OCI-LY1 (cell line): ENCODE data around the gene RNASE8.

Source experiments
- EZH2 ChIP-seq: fragments of 200-600 bp; sonication (generic), shearing (Covaris generic); IDR thresholded peaks from 2 replicates; pipeline ENCODE4 v1.8.0; 2017; ENCODE audit warnings: borderline replicate concordance, mixed run types, mild to moderate bottlenecking, antibody characterized with exemption, low read length, moderate library complexity, mixed read lengths
- TF ChIP-seq, protein P1 (sequence below): fragments of 200-600 bp; sonication (generic), shearing (Covaris generic); IDR thresholded peaks from 2 replicates; pipeline ENCODE4 v1.5.1; 2017; ENCODE audit warnings: mild to moderate bottlenecking, antibody characterized with exemption, low read length, moderate library complexity, mixed read lengths

DNA sequence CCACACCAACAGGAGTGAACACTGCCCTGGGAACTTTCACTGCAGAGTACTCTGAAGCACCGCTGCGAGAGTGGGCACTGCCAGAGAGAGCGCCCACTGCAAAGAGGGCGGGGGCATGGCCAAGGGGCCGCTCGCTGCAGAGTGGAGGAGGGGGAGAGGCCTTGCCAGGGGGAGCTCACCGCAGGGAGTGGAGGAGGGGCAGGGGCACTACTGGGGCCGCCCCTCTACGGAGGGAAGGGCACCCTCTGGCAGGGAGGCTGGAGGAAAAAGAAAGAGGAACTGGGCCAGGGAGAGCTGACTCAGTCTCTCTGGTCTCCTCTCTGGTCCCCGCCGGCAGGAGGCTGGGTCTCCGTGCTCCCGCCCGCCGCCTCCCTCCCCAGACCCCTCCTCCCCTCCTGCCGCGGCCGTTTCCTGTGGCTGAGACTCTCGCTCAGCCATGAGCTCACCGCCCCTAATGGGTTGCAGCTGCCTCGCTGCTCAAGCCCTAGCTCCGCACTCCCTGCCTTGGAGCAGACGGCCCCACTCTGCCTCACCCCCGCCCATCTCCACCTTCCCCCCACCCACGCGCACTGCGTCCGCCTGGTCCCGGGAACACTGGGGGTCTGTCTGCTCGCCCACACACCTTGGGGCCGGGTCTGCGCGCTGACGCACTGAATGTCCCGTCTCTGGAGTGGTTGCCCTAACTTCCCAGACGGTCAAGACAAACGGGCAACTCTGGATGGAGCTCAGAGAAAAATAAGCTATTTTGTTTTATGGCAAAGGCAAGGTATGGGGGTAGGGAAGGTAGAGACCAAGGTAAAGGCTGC is 13.8 kb downstream of the RNASE8 start:
- TF ChIP-seq, protein P1, sequence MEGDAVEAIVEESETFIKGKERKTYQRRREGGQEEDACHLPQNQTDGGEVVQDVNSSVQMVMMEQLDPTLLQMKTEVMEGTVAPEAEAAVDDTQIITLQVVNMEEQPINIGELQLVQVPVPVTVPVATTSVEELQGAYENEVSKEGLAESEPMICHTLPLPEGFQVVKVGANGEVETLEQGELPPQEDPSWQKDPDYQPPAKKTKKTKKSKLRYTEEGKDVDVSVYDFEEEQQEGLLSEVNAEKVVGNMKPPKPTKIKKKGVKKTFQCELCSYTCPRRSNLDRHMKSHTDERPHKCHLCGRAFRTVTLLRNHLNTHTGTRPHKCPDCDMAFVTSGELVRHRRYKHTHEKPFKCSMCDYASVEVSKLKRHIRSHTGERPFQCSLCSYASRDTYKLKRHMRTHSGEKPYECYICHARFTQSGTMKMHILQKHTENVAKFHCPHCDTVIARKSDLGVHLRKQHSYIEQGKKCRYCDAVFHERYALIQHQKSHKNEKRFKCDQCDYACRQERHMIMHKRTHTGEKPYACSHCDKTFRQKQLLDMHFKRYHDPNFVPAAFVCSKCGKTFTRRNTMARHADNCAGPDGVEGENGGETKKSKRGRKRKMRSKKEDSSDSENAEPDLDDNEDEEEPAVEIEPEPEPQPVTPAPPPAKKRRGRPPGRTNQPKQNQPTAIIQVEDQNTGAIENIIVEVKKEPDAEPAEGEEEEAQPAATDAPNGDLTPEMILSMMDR = no peak
- no peak for TF ChIP-seq EZH2
